ENCODE measurements around the gene BTN1A1.
"Not testable (repeated sequence)": the region's sequence is repeated elsewhere in the genome, so short reads cannot be mapped to it uniquely, and the experiment has no call there.

BTN1A1 gene

DNA sequence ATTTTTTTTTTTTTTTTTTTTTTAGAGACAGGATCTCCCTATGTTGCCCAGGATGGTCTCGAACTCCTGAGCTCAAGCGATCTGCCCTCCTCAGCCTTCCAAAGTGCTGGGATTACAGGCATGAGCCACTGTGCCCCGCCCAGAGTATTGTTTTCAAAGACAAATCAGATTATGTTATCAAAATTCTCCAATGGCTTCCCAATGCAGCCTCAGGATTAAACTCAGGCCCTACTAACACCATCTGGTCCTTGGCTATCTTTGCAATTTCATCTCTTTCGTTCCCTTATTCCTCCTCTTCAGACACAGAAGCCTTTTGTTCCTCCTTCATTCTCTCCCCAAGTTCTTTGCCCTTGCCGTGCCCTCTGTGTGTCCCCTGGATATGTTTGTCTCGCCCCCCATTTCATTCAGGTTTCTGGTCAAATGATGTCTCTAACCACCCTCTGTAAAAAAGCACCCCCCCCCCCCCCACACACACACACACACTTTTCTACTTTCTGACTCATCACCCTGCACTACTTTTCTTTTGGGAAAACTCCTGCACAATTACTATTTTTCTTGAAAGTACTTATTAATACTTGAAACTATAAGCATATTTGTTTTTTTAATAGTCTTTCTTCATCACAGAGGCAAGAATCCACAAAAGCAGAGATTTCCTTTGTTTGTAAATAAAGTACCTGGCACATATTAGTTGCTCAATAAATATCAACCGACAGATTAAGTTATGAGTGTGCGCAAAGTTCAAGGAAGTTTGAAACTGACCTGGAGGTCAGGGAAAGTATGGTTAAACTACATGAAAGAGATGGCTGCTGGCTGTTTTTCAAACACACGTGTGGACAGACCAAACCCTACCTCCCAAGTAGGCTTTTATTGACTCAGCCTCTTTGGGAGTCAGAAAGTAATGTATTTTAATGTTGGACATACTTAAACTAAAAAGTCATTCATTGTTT lies 16.7 kb downstream of the BTN1A1 start:
- TF ChIP-seq, protein P1, sequence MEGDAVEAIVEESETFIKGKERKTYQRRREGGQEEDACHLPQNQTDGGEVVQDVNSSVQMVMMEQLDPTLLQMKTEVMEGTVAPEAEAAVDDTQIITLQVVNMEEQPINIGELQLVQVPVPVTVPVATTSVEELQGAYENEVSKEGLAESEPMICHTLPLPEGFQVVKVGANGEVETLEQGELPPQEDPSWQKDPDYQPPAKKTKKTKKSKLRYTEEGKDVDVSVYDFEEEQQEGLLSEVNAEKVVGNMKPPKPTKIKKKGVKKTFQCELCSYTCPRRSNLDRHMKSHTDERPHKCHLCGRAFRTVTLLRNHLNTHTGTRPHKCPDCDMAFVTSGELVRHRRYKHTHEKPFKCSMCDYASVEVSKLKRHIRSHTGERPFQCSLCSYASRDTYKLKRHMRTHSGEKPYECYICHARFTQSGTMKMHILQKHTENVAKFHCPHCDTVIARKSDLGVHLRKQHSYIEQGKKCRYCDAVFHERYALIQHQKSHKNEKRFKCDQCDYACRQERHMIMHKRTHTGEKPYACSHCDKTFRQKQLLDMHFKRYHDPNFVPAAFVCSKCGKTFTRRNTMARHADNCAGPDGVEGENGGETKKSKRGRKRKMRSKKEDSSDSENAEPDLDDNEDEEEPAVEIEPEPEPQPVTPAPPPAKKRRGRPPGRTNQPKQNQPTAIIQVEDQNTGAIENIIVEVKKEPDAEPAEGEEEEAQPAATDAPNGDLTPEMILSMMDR (IDR thresholded peaks at IDR 0.05; ENCODE audit: insufficient read depth, missing control alignments): no peak
- peak; percentile 53 for DNase-seq (ENCODE audit: insufficient read length, low spot score)
- FAIRE-seq: no peak

GRCh38 chr6:26519359-26519758 lies 19.3 kb downstream of the BTN1A1 start:
- DNase-seq (ENCODE audit: insufficient read length, low spot score): no peak
- no peak for FAIRE-seq
- TF ChIP-seq, protein P1 (IDR thresholded peaks at IDR 0.05; ENCODE audit: insufficient read depth, missing control alignments): no peak

- FAIRE-seq: no peak
- no peak for DNase-seq (ENCODE audit: insufficient read length, low spot score)
- TF ChIP-seq, protein P1 (IDR thresholded peaks at IDR 0.05; ENCODE audit: insufficient read depth, missing control alignments): no peak
Observed at GRCh38 chr6:26520237-26520849, 20.2 kb downstream of the BTN1A1 start.

DNA sequence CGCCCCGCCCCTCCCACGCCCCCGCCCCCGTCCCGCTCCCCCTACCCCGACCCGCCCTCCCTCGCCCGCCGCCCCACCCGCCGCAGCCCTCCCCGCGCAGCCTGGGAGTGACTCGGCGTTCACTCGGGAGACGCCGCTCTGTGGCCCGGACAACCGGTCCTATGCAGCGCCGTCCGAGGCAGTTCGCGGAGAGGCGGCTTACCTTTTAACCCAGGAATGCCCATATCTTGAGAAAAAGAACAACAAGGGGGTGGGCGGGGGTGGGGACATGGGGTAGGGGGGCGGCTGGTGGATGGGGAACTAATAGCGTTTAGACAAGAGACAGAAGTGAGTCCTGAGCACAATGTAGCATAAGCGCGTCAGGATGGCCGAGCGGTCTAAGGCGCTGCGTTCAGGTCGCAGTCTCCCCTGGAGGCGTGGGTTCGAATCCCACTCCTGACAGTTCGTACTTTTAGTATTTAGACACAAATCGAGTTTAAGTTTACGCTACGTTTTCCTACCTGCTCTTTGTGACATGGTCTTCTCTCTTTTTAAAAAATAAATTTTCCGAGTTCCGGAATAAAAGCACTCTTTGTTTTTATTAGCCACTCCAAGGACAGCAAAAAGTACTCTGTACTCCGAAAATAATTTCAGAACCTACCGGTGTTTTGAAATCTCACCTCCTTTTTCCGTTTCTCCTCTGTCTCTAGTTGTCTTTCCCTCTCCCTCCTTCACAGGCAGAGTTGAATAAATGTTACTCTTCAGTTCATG lies 20.9 kb downstream of the BTN1A1 start:
- FAIRE-seq (no peak), DNase-seq (ENCODE audit: insufficient read length, low spot score) (peak; percentile 77)
- TF ChIP-seq, protein P1 (IDR thresholded peaks at IDR 0.05; ENCODE audit: insufficient read depth, missing control alignments): no peak

DNA sequence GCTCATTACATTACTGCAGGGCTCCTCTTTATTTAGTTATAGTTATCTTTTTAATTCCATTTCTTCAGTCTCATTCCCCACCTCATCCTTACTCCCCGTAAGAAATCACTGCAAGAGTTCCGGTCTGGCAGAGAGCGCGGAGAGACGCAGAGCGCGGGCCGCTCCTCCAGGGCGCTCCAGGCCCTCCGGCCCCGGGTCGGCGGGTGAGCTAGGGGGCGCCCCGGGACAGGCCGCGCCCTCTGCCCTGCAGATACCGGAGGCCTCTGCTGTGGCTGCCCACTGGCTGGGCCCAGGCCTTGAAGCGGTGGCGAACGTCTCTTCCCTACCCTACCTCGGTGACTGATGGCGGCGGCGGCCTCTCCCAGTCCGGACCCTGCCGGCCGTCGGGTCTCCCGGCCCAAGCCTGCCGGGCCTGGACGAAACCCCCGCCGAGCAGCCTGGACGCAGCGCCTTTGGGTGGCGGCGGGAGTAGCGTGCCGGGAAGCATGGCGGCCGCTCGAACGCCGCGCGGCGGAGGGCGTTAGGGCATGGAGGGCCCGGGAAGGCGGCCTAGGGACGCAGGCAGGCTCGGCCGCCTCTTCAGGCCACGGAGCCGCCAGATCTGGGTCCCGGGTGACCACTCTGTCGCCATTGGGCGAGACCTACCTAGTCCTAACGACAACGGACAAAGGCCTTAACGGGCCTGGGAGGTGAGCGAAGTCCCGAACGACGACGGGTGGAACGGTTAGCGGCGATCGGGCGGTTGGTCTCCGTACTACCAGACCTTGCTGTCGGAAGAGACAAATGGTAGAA lies 21.7 kb downstream of the BTN1A1 start:
- no peak for DNase-seq (ENCODE audit: insufficient read length, low spot score)
- no peak for FAIRE-seq
- TF ChIP-seq, protein P1 (IDR thresholded peaks at IDR 0.05; ENCODE audit: insufficient read depth, missing control alignments): no peak

DNA sequence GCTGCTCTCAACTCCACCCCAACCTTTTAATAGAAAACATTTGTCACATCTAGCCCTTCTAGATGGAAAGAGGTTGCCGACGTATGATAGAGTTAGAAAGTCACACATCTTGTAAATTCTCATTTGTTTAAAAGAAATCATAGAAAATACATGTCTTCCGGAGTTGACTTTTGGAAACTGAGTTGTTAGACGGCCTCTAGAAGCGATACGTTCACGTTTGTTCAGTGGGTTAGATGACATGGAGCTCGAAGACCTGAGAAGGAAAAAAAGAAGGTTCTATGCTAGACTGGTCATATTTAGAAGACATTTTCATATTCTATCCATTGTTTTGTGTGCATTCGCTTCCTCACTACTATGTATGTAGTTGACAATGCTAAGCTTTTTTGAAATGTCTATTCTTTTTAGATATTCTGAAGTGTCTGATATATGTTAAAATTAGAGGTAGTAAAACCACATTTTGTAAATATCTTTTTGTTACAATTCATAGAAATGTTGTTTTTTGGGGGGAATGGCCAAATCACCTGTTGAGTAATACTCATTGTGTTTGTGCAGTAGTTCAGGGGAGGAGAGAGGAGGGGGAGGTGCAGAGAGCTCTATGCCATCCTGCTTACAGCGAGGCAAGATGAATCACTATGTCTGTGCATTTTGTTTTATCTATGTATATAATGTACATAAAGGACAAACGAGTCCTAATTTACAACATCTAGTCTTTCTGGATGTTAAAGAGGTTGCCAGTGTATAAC lies 22.6 kb downstream of the BTN1A1 start:
- FAIRE-seq; DNase-seq (ENCODE audit: insufficient read length, low spot score): not testable (repeated sequence)

- DNase-seq (ENCODE audit: insufficient read length, low spot score); FAIRE-seq: not testable (repeated sequence)
Observed at GRCh38 chr6:26524314-26524713, 24.2 kb downstream of the BTN1A1 start.

Data from D721Med (cell line).